Natural killer cell (primary cell): ENCODE data around the gene CD302. TPM values are rescaled to one million over a fixed set of nuclear protein-coding genes. Genes with fewer than 3 reads are reported as not detected.

ENCODE experiments used
- ATAC-seq, 3 donors: fragments of 150-1000 bp in 2 of 3; fragments of 200-7000 bp in 1 of 3; cut with Tn5 transposase; 1 replicate in 1 of 3; 2 replicates in 2 of 3; pipeline ENCODE4 v1.10.0; 2021; ENCODE audit warnings: mild to moderate bottlenecking in 2 of 3, moderate library complexity in 2 of 3
- DNase-seq, 2 donors: peaks; one replicate each; pipeline versions ENCODE4 v3.0.0 to v3.0.0-alpha.2; 2013 to 2021; ENCODE audit warnings: mixed read lengths in 1 of 2
- H3K27ac ChIP-seq: one replicate; pipeline ENCODE4 v1.5.1; 2013; ENCODE audit warnings: mild to moderate bottlenecking, low read length
- H3K27me3 ChIP-seq: one replicate; pipeline ENCODE4 v1.6.1; 2013; ENCODE audit warnings: low read length; ENCODE audit not compliant: control insufficient read depth, insufficient read depth
- H3K36me3 ChIP-seq: one replicate; pipeline ENCODE4 v1.6.1; 2013; ENCODE audit warnings: low read length; ENCODE audit not compliant: control insufficient read depth, insufficient read depth
- H3K4me1 ChIP-seq: one replicate; pipeline ENCODE4 v1.6.1; 2013; ENCODE audit warnings: low read length; ENCODE audit not compliant: control insufficient read depth, insufficient read depth
- H3K4me3 ChIP-seq: one replicate; pipeline ENCODE4 v1.5.1; 2013; ENCODE audit warnings: low read length
- H3K9me3 ChIP-seq: one replicate; pipeline ENCODE4 v1.6.1; 2013; ENCODE audit warnings: low read length; ENCODE audit not compliant: control insufficient read depth, insufficient read depth
- H3K27ac Mint-ChIP-seq, 2 donors: one replicate each; pipeline ENCODE4 v1.8.0; 2022; ENCODE audit warnings: mild to moderate bottlenecking in 2 of 2, mixed read lengths in 2 of 2, moderate library complexity in 1 of 2
- H3K27me3 Mint-ChIP-seq, 2 donors: one replicate each; pipeline ENCODE4 v1.8.0; 2022; ENCODE audit warnings: low read depth in 2 of 2, mixed read lengths in 2 of 2
- H3K36me3 Mint-ChIP-seq: one replicate; pipeline ENCODE4 v1.8.0; 2022; ENCODE audit warnings: mixed read lengths
- H3K4me1 Mint-ChIP-seq, 2 donors: one replicate each; pipeline ENCODE4 v1.8.0; 2022; ENCODE audit warnings: mixed read lengths in 2 of 2
- H3K4me3 Mint-ChIP-seq: one replicate; pipeline ENCODE4 v1.8.0; 2022; ENCODE audit warnings: mild to moderate bottlenecking, moderate library complexity, mixed read lengths
- H3K9me3 Mint-ChIP-seq, 2 donors: one replicate each; pipeline ENCODE4 v1.8.0; 2022; ENCODE audit warnings: mixed read lengths in 2 of 2
- CTCF ChIP-seq: fragments of 200-600 bp; IDR thresholded peaks from one replicate; pipeline ENCODE4 v1.8.0; 2022; ENCODE audit warnings: antibody characterized with exemption
- WGBS: methylation state at CpG from one replicate; pipeline ENCODE4 v1.1.7; 2013; ENCODE audit warnings: missing lambda C conversion rate; ENCODE audit not compliant: insufficient coverage; 5-methylcytosine and 5-hydroxymethylcytosine counted together
- intact Hi-C: fragments of 100-400 bp; cut with micrococcal nuclease; formaldehyde crosslinking; loops from one replicate; pipeline ENCODE4 v1.14.2; 2022
- total RNA-seq, 4 donors: library from RNA; stranded (reverse); fragments of 120-200 nt in 1 of 4; gene quantifications; one replicate each; pipeline versions ENCODE4 v1.2.3 to v1.2.4, GENCODE V29; 2013 to 2022

Gene CD302
- total RNA-seq, 3 donors from 2014 or later (not counting 1 experiment from before 2014, with no cell fraction given): 2.0 to 5.2 (median 5.1) TPM

- TF ChIP-seq CTCF: no peak
- 92% methylated on average over 2 of the region's 3 CpGs for WGBS
- Mint-ChIP-seq H3K27me3 (no peaks in the 10 kb centered on the region), H3K27ac (peak overlapping the region; percentile 29 to 78), H3K9me3 (no peaks in the 10 kb centered on the region), H3K36me3 (no peaks in the 10 kb centered on the region), H3K4me3 (no peak overlapping the region), H3K4me1 (peaks cover 19 to 23% of the 10 kb centered on the region in 2 donors)
- Histone ChIP-seq H3K4me1 (no peaks in the 10 kb centered on the region), H3K27ac (no peak overlapping the region), H3K36me3 (peaks cover 71% of the 10 kb centered on the region), H3K4me3 (no peak overlapping the region), H3K9me3 (no peaks in the 10 kb centered on the region), H3K27me3 (no peaks in the 10 kb centered on the region)
- DNase-seq: no peak
- intact Hi-C loops: no loop called here
- no peak for ATAC-seq
These were observed 38.4 kb downstream of the CD302 start for GRCh38 chr2:159759577-159759976.

DNA sequence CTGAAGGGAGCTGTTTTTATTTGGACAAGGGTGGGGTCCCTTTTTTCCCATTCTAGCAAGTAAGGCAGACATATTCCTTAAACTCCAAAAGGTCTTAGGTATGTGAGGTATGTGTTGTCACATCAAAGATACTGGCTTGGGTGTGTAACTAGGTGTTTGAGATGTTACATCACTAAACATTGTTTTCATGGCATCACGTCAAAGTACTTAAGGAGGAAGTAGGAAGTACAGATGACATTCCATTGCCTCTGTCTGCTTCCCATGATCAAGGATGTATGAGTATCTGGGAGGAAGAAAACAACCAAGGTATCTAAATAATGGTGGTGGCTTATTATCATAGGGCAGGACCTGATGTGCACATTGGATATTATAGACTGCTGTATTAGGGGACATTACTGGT lies 39.3 kb downstream of the CD302 start:
- intact Hi-C loops: no loop called here
- peaks cover 19 to 20% of the 10 kb centered on the region in 2 donors for H3K4me1 Mint-ChIP-seq

GRCh38 chr2:159758239-159758638 lies 39.8 kb downstream of the CD302 start:
- H3K36me3 Mint-ChIP-seq: no peaks in the 10 kb centered on the region
- no peak for ATAC-seq

More for the DNA sequence above, 39.3 kb downstream of the CD302 start:
- H3K4me3 ChIP-seq: no peak overlapping the region
- no peaks in the 10 kb centered on the region for H3K27me3 Mint-ChIP-seq
- H3K36me3 Mint-ChIP-seq: no peaks in the 10 kb centered on the region
- no peak for TF ChIP-seq CTCF
- ATAC-seq: no peak
- H3K27ac ChIP-seq: no peak overlapping the region
- no peaks in the 10 kb centered on the region for H3K9me3 Mint-ChIP-seq
- H3K36me3 ChIP-seq: peaks cover 72% of the 10 kb centered on the region
- H3K4me3 Mint-ChIP-seq: no peak overlapping the region
- peak overlapping the region; percentile 64 to 78 for H3K27ac Mint-ChIP-seq
- H3K4me1 ChIP-seq: no peaks in the 10 kb centered on the region
- WGBS: 85% methylated on average over 1 of the region's 1 CpG
- H3K9me3 ChIP-seq: no peaks in the 10 kb centered on the region
- H3K27me3 ChIP-seq: no peaks in the 10 kb centered on the region
- no peak for DNase-seq

More at GRCh38 chr2:159758239-159758638, 39.8 kb downstream of the CD302 start:
- peak overlapping the region; percentile 64 to 78 for H3K27ac Mint-ChIP-seq
- no peaks in the 10 kb centered on the region for H3K4me1 ChIP-seq
- no peak overlapping the region for H3K27ac ChIP-seq
- no peaks in the 10 kb centered on the region for H3K27me3 ChIP-seq
- H3K4me1 Mint-ChIP-seq: peaks cover 16% of the 10 kb centered on the region in 2 donors
- 100% methylated on average over 1 of the region's 1 CpG for WGBS
- no peak overlapping the region for H3K4me3 ChIP-seq
- no peaks in the 10 kb centered on the region for H3K9me3 ChIP-seq
- intact Hi-C loops: no loop called here
- no peaks in the 10 kb centered on the region for H3K9me3 Mint-ChIP-seq
- TF ChIP-seq CTCF: no peak
- H3K36me3 ChIP-seq: peaks cover 71% of the 10 kb centered on the region
- DNase-seq: no peak
- no peaks in the 10 kb centered on the region for H3K27me3 Mint-ChIP-seq
- no peak overlapping the region for H3K4me3 Mint-ChIP-seq
